MM.1S (cell line): ENCODE measurements around the gene ODF2.

Source experiments
- DNase-seq: peaks from one replicate; pipeline ENCODE4 v3.0.0-alpha.2; 2015
- H2AFZ ChIP-seq: fragments of 300-600 bp; sonication (generic); 2 replicates; pipeline ENCODE4 v1.6.0; 2016; ENCODE audit warnings: antibody characterized with exemption, low read length
- H3F3A ChIP-seq: fragments of 300-600 bp; sonication (generic); 2 replicates; pipeline ENCODE4 v1.6.1; 2016; ENCODE audit warnings: mild to moderate bottlenecking, antibody characterized with exemption, low read length, moderate library complexity, mixed read lengths; ENCODE audit not compliant: insufficient read depth
- H3K27ac ChIP-seq: fragments of 300-600 bp; sonication (generic); 2 replicates; pipeline ENCODE4 v1.5.1; 2016; ENCODE audit warnings: mild to moderate bottlenecking, low read length
- H3K27me3 ChIP-seq: fragments of 300-600 bp; sonication (generic); replicated peaks from 2 replicates; pipeline ENCODE4 v1.6.0; 2016; ENCODE audit warnings: low read length; ENCODE audit not compliant: insufficient read depth
- H3K36me3 ChIP-seq: fragments of 300-600 bp; sonication (generic); replicated peaks from 2 replicates; pipeline ENCODE4 v1.6.1; 2016; ENCODE audit warnings: mild to moderate bottlenecking, low read length, mixed read lengths; ENCODE audit not compliant: insufficient read depth
- H3K4me1 ChIP-seq: fragments of 300-600 bp; sonication (generic); 2 replicates; pipeline ENCODE4 v1.6.1; 2016; ENCODE audit warnings: low read length, mixed read lengths
- H3K4me2 ChIP-seq: fragments of 300-600 bp; sonication (generic); 2 replicates; pipeline ENCODE4 v1.6.0; 2016; ENCODE audit warnings: low read depth, low read length
- H3K4me3 ChIP-seq: fragments of 300-600 bp; sonication (generic); 2 replicates; pipeline ENCODE4 v1.5.1; 2016; ENCODE audit warnings: low read length, mixed read lengths
- H3K79me2 ChIP-seq: fragments of 300-600 bp; sonication (generic); 2 replicates; pipeline ENCODE4 v1.6.1; 2016; ENCODE audit warnings: mixed run types, low read length, mixed read lengths
- H3K9ac ChIP-seq: fragments of 300-600 bp; sonication (generic); 2 replicates; pipeline ENCODE4 v1.6.1; 2016; ENCODE audit warnings: low read length, mixed read lengths
- H3K9me2 ChIP-seq: fragments of 300-600 bp; sonication (generic); replicated peaks from 2 replicates; pipeline ENCODE4 v1.6.1; 2016; ENCODE audit warnings: mild to moderate bottlenecking, low read length, mixed read lengths; ENCODE audit not compliant: insufficient read depth
- H3K9me3 ChIP-seq: fragments of 300-600 bp; sonication (generic); replicated peaks from 2 replicates; pipeline ENCODE4 v1.6.1; 2016; ENCODE audit warnings: mild to moderate bottlenecking, low read length, mixed read lengths; ENCODE audit not compliant: insufficient read depth
- H4K20me1 ChIP-seq: fragments of 300-600 bp; sonication (generic); 2 replicates; pipeline ENCODE4 v1.6.1; 2016; ENCODE audit warnings: mild to moderate bottlenecking, low read length, moderate library complexity, mixed read lengths; ENCODE audit not compliant: insufficient read depth
- CTCF ChIP-seq: fragments of 300-600 bp; sonication (generic); IDR thresholded peaks from 2 replicates; pipeline ENCODE4 v1.5.1; 2016; ENCODE audit warnings: antibody characterized with exemption, low read length, mixed read lengths
- EZH2 ChIP-seq: fragments of 300-600 bp; sonication (generic); optimal IDR thresholded peaks from 2 replicates; pipeline ENCODE3; 2017; ENCODE audit warnings: low read depth, mild to moderate bottlenecking, antibody characterized with exemption, low read length, mixed read lengths
- EZH2phosphoT487 ChIP-seq: fragments of 300-600 bp; sonication (generic); IDR thresholded peaks from 2 replicates; pipeline ENCODE4 v1.6.1; 2018; ENCODE audit warnings: antibody characterized with exemption, low read length

The ODF2 gene

GRCh38 chr9:128523199-128523925, 67.6 kb downstream of the ODF2 start:
- no peaks in the 10 kb centered on the region for H3K27me3 ChIP-seq
- no peaks in the 10 kb centered on the region for H4K20me1 ChIP-seq
- H3F3A ChIP-seq: no peaks in the 10 kb centered on the region
- peaks cover 6% of the 10 kb centered on the region; the same call in 1 of the 2 replicates for H3K79me2 ChIP-seq
- H3K9me2 ChIP-seq: no peaks in the 10 kb centered on the region
- H3K27ac ChIP-seq: no peak overlapping the region
- no peak overlapping the region for H3K4me2 ChIP-seq
- H3K4me3 ChIP-seq: no peak overlapping the region
- no peak for DNase-seq
- no peaks in the 10 kb centered on the region for H3K9me3 ChIP-seq
- no peaks in the 10 kb centered on the region for H3K4me1 ChIP-seq
- H3K36me3 ChIP-seq: no peaks in the 10 kb centered on the region; the same call in 1 of the 2 replicates
- no peak overlapping the region for H2AFZ ChIP-seq
- no peak overlapping the region for H3K9ac ChIP-seq
- no peak for TF ChIP-seq EZH2
- TF ChIP-seq EZH2phosphoT487: no peak
- no peak for TF ChIP-seq CTCF

DNA sequence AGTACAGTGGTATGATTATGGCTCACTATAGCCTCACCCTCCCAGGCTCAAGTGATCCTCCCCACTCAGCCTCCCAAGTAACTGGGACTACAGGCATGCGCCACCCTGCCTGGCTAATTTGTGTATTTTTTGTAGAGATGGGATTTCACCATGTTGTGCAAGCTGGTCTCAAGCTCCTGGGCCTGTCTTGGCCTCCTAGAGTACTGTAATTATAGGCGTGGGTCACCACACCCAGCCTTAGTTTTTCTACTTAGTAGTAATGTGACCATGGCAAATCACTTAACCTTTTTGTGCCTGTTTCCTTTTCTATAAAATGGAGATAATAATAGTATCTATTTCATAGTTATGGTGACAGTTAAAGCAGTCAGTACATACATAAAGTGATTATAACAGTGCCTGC, 70.9 kb downstream of the ODF2 start:
- Histone ChIP-seq H3K79me2 (no peaks in the 10 kb centered on the region), H3K9me2 (no peaks in the 10 kb centered on the region), H3K4me3 (no peak overlapping the region), H3K36me3 (no peaks in the 10 kb centered on the region; the same call in 1 of the 2 replicates), H3K9ac (no peak overlapping the region), H3K27me3 (no peaks in the 10 kb centered on the region), H4K20me1 (no peaks in the 10 kb centered on the region), H3F3A (no peaks in the 10 kb centered on the region), H3K4me1 (no peaks in the 10 kb centered on the region), H2AFZ (no peak overlapping the region), H3K9me3 (no peaks in the 10 kb centered on the region), H3K4me2 (no peak overlapping the region), H3K27ac (no peak overlapping the region)
- no peak for DNase-seq
- no peak for TF ChIP-seq EZH2phosphoT487
- TF ChIP-seq EZH2: no peak
- TF ChIP-seq CTCF: no peak

GRCh38 chr9:128528445-128529160, 72.8 kb downstream of the ODF2 start:
- no peaks in the 10 kb centered on the region for H3K79me2 ChIP-seq
- no peak overlapping the region for H3K27ac ChIP-seq
- no peaks in the 10 kb centered on the region for H3K4me1 ChIP-seq
- H3K9me2 ChIP-seq: no peaks in the 10 kb centered on the region
- H3K9ac ChIP-seq: no peak overlapping the region
- no peaks in the 10 kb centered on the region for H3K9me3 ChIP-seq
- H2AFZ ChIP-seq: no peak overlapping the region
- H3K27me3 ChIP-seq: no peaks in the 10 kb centered on the region
- no peak overlapping the region for H3K4me3 ChIP-seq
- no peak for DNase-seq
- H4K20me1 ChIP-seq: no peaks in the 10 kb centered on the region
- no peaks in the 10 kb centered on the region for H3F3A ChIP-seq
- TF ChIP-seq EZH2 (no peak), EZH2phosphoT487 (no peak), CTCF (no peak)
- no peak overlapping the region for H3K4me2 ChIP-seq
- H3K36me3 ChIP-seq: no peaks in the 10 kb centered on the region
